HG03066 (cell line): ENCODE measurements around the gene TMUB1.

Experiments used
- ATAC-seq: cut with Tn5 transposase; IDR thresholded peaks from one replicate; pipeline ENCODE4 v1.9.1; 2021; ENCODE audit warnings: low read depth; ENCODE audit not compliant: unreplicated experiment

TMUB1 gene

GRCh38 chr7:151086802-151087244, 3.5 kb upstream of the TMUB1 start:
- ATAC-seq = no peak

GRCh38 chr7:151085691-151086620, 2.7 kb upstream of the TMUB1 start, which contains the start of gene AGAP3:
TSS of gene AGAP3 (plus strand) at chr7:151086475. CDS start at chr7:151086742, 267 bp downstream.
- peak; percentile 45 for ATAC-seq

- ATAC-seq = no peak
These were observed 2.0 kb upstream of the TMUB1 start for GRCh38 chr7:151085329-151085690.

- no peak for ATAC-seq
These were observed 499 bp upstream of the TMUB1 start for GRCh38 chr7:151083824-151084160.

GRCh38 chr7:151082141-151083070, 887 bp downstream of the TMUB1 start:
- ATAC-seq = no peak

- no peak for ATAC-seq
These were observed 1.9 kb downstream of the TMUB1 start for GRCh38 chr7:151081170-151082101.

- ATAC-seq = peak; percentile 66
These were observed 2.6 kb downstream of the TMUB1 start, which contains the start of gene FASTK for GRCh38 chr7:151080522-151081169. TSS of gene FASTK (minus strand) at chr7:151080809. CDS start at chr7:151080766, 43 bp downstream.

GRCh38 chr7:151080067-151080521, 3.2 kb downstream of the TMUB1 start:
- no peak for ATAC-seq

GRCh38 chr7:151079199-151079910, 3.9 kb downstream of the TMUB1 start:
- ATAC-seq = no peak

- ATAC-seq = no peak
These were observed 4.9 kb downstream of the TMUB1 start for GRCh38 chr7:151078233-151079040.

GRCh38 chr7:151077705-151078232, 5.5 kb downstream of the TMUB1 start:
- no peak for ATAC-seq

GRCh38 chr7:151076863-151077704, 6.2 kb downstream of the TMUB1 start:
- ATAC-seq = no peak

GRCh38 chr7:151075978-151076426, 7.3 kb downstream of the TMUB1 start:
- ATAC-seq = no peak

- no peak for ATAC-seq
These were observed 7.7 kb downstream of the TMUB1 start for GRCh38 chr7:151075662-151075971.

GRCh38 chr7:151074817-151075661, 8.3 kb downstream of the TMUB1 start:
- ATAC-seq = no peak

GRCh38 chr7:151073990-151074389, 9.3 kb downstream of the TMUB1 start:
- ATAC-seq = no peak
